Fibroblast of lung (primary cell): Measurements from ENCODE around the gene ADSS2. TPM values are rescaled to one million over a fixed set of nuclear protein-coding genes. Genes with fewer than 3 reads are reported as not detected.

ENCODE experiments used
- DNase-seq, 2 donors: peaks; one replicate each; pipeline versions ENCODE4 v3.0.0 to v3.0.0-alpha.2; 2010; ENCODE audit warnings: low read depth in 2 of 2
- H2AFZ ChIP-seq: 2 replicates; pipeline ENCODE4 v1.5.1; 2012; ENCODE audit warnings: low read length, control low read depth, inconsistent platforms
- H3K27ac ChIP-seq: 2 replicates; pipeline ENCODE4 v1.5.1; 2011; ENCODE audit warnings: low read length, control low read depth; ENCODE audit not compliant: insufficient read depth
- H3K27me3 ChIP-seq: 2 replicates; pipeline ENCODE4 v1.5.1; 2011; ENCODE audit warnings: mild to moderate bottlenecking, low read length; ENCODE audit not compliant: control insufficient read depth, insufficient read depth
- H3K36me3 ChIP-seq: 2 replicates; pipeline ENCODE4 v1.5.1; 2011; ENCODE audit warnings: low read length; ENCODE audit not compliant: control insufficient read depth, insufficient read depth
- H3K4me1 ChIP-seq: 2 replicates; pipeline ENCODE4 v1.5.1; 2011; ENCODE audit warnings: low read length; ENCODE audit not compliant: control insufficient read depth, insufficient read depth; ENCODE audit errors: extremely low read depth
- H3K4me2 ChIP-seq: 2 replicates; pipeline ENCODE4 v1.5.1; 2011; ENCODE audit warnings: low read length, control low read depth; ENCODE audit not compliant: insufficient read depth; ENCODE audit errors: extremely low read depth
- H3K4me3 ChIP-seq, 4 experiments: fragments of 200-600 bp in 1 of 4; sonication (generic) in 1 of 4; replicated peaks in 1 of 4; 2 replicates each; pipeline ENCODE4 v1.5.1; 2011 to 2016; ENCODE audit warnings: low read length in 4 of 4, low read depth in 3 of 4, mild to moderate bottlenecking in 3 of 4, control low read depth in 2 of 4, inconsistent platforms in 1 of 4, mixed read lengths in 1 of 4; ENCODE audit not compliant: insufficient read depth in 1 of 4; ENCODE audit errors: control extremely low read depth in 1 of 4
- H3K79me2 ChIP-seq: 2 replicates; pipeline ENCODE4 v1.5.1; 2012; ENCODE audit warnings: mild to moderate bottlenecking, low read length, inconsistent platforms; ENCODE audit not compliant: control insufficient read depth, insufficient read depth
- H3K9ac ChIP-seq: 2 replicates; pipeline ENCODE4 v1.5.1; 2011; ENCODE audit warnings: mild to moderate bottlenecking, low read length, control low read depth; ENCODE audit not compliant: insufficient read depth
- H3K9me3 ChIP-seq: 2 replicates; pipeline ENCODE4 v1.5.1; 2012; ENCODE audit warnings: low read depth, low read length; ENCODE audit not compliant: control insufficient read depth, insufficient read depth
- H4K20me1 ChIP-seq: 2 replicates; pipeline ENCODE4 v1.5.1; 2011; ENCODE audit warnings: low read length; ENCODE audit not compliant: control insufficient read depth, insufficient read depth; ENCODE audit errors: extremely low read depth
- EZH2 ChIP-seq: IDR thresholded peaks from 2 replicates; pipeline ENCODE4 v1.5.1; 2012; ENCODE audit warnings: low read length, control low read depth, mild to moderate bottlenecking; ENCODE audit errors: missing control alignments
- polyA plus RNA-seq, 2 donors: library from polyadenylated mRNA; depleted of rRNA in 1 of 2; stranded (reverse) in 1 of 2; unstranded in 1 of 2; fragments of >200 nt; gene quantifications; 2 replicates each; pipeline ENCODE4 v1.2.1, GENCODE V29; 2011 to 2012; ENCODE audit warnings: missing spikeins in 1 of 2
- total RNA-seq: library from RNA; depleted of rRNA; stranded (reverse); fragments of >200 nt; gene quantifications from 2 replicates; pipeline ENCODE4 v1.2.1, GENCODE V29; 2014
- TF ChIP-seq, protein P1 (sequence below), 2 donors: IDR thresholded peaks in 1 of 2; conservative IDR thresholded peaks in 1 of 2; 1 replicate in 1 of 2; 2 replicates in 1 of 2; pipeline ENCODE4 v1.5.1; 2011 to 2012; ENCODE audit warnings: low read length in 2 of 2, control low read depth in 1 of 2, inconsistent platforms in 1 of 2, low read depth in 1 of 2, mild to moderate bottlenecking in 1 of 2

The ADSS2 gene
- total and polyA plus RNA-seq, 2 donors (not counting 1 experiment from before 2014, with no cell fraction given): 55.9 to 62.1 TPM

DNA sequence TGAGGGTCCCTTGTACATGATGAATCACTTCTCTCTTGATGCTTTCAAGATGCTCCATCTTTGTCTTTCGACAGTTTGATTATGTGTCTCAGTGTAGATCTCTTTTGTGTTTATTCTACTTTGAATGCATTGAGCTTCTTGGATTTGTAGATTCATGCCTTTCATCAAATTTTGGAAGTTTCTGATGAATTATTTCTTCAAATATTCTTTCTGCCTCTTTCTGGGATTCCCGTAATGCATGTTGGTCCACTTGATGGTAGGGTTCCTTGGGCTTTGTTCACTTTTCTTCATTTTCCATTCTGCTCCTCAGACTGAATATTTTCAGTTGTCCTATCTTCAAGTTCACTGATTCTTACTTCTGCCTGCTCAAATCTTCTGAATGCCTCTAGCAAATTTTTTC is 50.7 kb downstream of the ADSS2 start:
- no peaks in the 10 kb centered on the region for H4K20me1 ChIP-seq
- H3K9me3 ChIP-seq: no peaks in the 10 kb centered on the region
- no peak overlapping the region for H3K4me2 ChIP-seq
- H3K4me3 ChIP-seq: no peak overlapping the region
- no peaks in the 10 kb centered on the region for H3K79me2 ChIP-seq
- H2AFZ ChIP-seq: no peak overlapping the region
- no peaks in the 10 kb centered on the region for H3K36me3 ChIP-seq
- H3K9ac ChIP-seq: no peak overlapping the region
- no peaks in the 10 kb centered on the region for H3K4me1 ChIP-seq
- no peak overlapping the region for H3K27ac ChIP-seq
- DNase-seq: no peak
- H3K27me3 ChIP-seq: no peaks in the 10 kb centered on the region
- TF ChIP-seq, protein P1, sequence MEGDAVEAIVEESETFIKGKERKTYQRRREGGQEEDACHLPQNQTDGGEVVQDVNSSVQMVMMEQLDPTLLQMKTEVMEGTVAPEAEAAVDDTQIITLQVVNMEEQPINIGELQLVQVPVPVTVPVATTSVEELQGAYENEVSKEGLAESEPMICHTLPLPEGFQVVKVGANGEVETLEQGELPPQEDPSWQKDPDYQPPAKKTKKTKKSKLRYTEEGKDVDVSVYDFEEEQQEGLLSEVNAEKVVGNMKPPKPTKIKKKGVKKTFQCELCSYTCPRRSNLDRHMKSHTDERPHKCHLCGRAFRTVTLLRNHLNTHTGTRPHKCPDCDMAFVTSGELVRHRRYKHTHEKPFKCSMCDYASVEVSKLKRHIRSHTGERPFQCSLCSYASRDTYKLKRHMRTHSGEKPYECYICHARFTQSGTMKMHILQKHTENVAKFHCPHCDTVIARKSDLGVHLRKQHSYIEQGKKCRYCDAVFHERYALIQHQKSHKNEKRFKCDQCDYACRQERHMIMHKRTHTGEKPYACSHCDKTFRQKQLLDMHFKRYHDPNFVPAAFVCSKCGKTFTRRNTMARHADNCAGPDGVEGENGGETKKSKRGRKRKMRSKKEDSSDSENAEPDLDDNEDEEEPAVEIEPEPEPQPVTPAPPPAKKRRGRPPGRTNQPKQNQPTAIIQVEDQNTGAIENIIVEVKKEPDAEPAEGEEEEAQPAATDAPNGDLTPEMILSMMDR (conservative IDR thresholded peaks at IDR 0.05 in 1 of 2, IDR thresholded peaks at IDR 0.05 in 1 of 2; ENCODE audit: low read depth in 1 of 2, low read length in 2 of 2): no peak
- TF ChIP-seq EZH2: no peak

GRCh38 chr1:244397131-244397530 is 54.6 kb downstream of the ADSS2 start:
- H3K9ac ChIP-seq: no peak overlapping the region
- no peak overlapping the region for H2AFZ ChIP-seq
- H4K20me1 ChIP-seq: no peaks in the 10 kb centered on the region
- no peak overlapping the region for H3K27ac ChIP-seq
- H3K36me3 ChIP-seq: no peaks in the 10 kb centered on the region
- no peaks in the 10 kb centered on the region for H3K9me3 ChIP-seq
- H3K79me2 ChIP-seq: no peaks in the 10 kb centered on the region
- no peaks in the 10 kb centered on the region for H3K4me1 ChIP-seq
- DNase-seq: no peak
- H3K4me3 ChIP-seq: no peak overlapping the region
- H3K27me3 ChIP-seq: no peaks in the 10 kb centered on the region
- TF ChIP-seq, protein P1 (conservative IDR thresholded peaks at IDR 0.05 in 1 of 2, IDR thresholded peaks at IDR 0.05 in 1 of 2; ENCODE audit: low read depth in 1 of 2, low read length in 2 of 2): no peak
- no peak for TF ChIP-seq EZH2
- no peak overlapping the region for H3K4me2 ChIP-seq

GRCh38 chr1:244395965-244396364 is 55.7 kb downstream of the ADSS2 start:
- Histone ChIP-seq H4K20me1 (no peaks in the 10 kb centered on the region), H3K4me3 (no peak overlapping the region), H3K4me2 (no peak overlapping the region), H3K79me2 (no peaks in the 10 kb centered on the region), H3K27me3 (no peaks in the 10 kb centered on the region), H3K27ac (no peak overlapping the region), H2AFZ (no peak overlapping the region), H3K9ac (no peak overlapping the region), H3K4me1 (no peaks in the 10 kb centered on the region), H3K9me3 (no peaks in the 10 kb centered on the region), H3K36me3 (no peaks in the 10 kb centered on the region)
- TF ChIP-seq EZH2: no peak
- TF ChIP-seq, protein P1 (conservative IDR thresholded peaks at IDR 0.05 in 1 of 2, IDR thresholded peaks at IDR 0.05 in 1 of 2; ENCODE audit: low read depth in 1 of 2, low read length in 2 of 2): no peak
- no peak for DNase-seq
